CD4-positive, alpha-beta T cell treated with Interleukin-4 for 1 hour (primary cell): Measurements from ENCODE around the gene SNED1.

Experiments used
- DNase-seq, 2 donors: peaks; one replicate each; pipeline ENCODE4 v3.0.0-alpha.2; 2020 to 2022

The SNED1 gene

GRCh38 chr2:241007111-241007510, 8.7 kb downstream of the SNED1 start:
- DNase-seq, result no peak

DNA sequence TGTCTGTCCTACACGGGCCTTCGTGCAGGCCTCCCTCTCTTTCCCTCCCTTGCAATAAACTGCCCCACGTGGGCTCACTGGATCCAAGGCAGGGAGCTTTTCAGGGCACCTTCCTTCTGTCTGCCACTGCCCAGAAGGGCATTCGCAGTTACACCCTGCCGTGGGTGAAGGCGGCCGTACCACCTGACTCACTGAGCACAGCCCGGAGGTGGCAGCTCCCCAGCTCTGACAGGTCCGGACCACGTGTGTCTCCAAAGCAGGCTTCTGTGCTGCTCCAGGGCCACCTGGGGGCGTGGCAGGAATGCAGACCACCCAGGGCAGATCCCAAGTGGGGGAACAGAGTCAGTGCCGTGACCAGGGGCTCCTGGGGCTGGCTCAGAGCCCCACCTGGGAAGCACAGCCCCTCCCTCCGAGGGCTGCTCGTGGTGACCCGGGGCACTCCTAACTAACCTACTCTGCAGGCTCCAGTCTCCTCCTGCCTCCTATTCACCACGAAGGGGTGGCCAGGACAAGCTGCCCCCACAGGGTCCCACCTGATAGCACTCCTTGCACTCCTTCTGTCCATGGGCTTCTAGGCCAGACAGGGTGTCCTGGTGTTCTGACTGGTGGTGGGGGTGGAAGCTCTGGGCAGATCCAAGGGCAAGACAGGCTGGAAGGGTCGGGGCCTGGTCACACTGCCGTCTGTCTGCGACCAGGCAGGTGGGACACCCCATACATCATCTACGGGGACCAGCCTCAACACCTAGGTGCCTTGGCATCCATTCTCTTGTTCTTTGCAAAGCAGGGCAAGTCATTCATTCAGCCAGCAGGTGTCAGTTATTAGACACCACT, 9.7 kb downstream of the SNED1 start:
- no peak for DNase-seq

DNA sequence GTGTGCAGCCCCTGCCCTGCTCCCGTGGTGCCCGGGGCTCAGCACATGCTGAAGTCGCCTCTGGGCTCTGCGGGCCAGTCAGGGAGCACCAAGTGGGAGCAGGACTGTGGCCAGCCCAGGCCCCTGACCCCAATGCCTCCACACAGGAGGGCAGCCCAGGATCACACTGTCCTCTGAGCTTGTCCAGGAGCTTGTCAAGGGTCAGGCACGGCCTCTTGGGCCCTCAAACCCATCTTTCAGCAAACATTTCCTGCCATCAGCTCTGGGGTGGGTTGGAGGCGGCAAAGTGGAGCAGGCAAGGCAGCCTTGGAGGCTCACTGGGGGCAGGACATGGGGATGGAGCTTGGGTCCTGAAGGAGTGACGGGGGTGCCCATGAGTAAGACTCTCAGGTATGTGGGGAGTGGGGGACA, 10.3 kb downstream of the SNED1 start:
- DNase-seq, result no peak

DNA sequence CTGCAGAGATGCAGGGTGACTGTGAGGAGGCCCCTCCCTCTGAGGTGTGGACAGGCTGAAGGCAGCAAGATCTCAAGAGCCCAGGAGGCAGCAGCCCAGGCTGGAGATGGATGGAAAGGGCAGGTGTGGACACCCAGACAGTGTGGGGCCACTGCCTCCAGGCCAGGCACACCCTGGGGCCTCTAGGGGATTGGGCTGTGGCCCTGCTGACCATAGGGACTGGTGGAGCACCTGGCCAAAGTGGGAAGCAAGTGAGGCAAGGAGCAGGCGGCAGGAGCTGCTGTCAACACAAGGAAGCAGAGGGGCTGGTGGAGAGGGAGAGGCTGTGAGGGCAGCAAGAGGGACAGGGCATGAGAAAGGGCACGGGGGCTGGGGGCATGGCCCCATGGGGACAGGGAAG, 10.8 kb downstream of the SNED1 start:
- no peak for DNase-seq

GRCh38 chr2:241009601-241010530, 11.4 kb downstream of the SNED1 start:
- peak in 1 of 2 donors; percentile 22 for DNase-seq

DNA sequence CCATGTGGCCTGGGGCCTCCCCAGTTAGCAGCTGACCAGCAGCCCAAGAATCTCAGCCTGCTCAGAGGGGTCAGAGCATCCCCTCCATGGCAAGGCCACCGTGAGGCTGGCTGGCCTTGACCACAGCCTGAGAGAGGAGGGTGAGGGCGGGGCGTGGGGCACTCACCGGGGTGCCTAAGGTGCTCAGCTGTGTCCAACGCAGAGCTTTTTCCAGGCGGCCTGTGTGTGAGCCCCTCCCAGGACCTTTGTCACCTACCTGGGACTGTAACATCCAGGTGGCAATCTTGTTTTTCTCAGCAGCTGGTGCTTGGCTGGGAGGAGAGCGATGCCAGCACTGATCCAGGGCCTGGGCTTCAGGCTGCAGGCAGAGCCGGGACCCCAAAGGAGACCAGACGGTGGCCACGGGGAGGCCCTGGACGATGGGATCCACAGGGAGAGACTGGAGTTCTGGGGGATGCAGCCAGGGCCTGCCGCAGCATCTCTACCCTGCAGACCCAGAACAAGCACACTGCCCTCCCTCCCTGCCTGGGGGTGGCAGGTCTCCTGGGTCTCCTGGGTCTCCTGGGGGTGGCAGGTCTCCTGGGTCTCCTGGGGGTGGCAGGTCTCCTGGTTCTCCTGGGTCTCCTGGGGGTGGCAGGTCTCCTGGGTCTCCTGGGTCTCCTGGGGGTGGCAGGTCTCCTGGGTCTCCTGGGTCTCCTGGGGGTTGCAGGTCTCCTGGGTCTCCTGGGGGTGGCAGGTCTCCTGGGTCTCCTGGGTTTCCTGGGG, 12.3 kb downstream of the SNED1 start:
- no peak for DNase-seq

DNA sequence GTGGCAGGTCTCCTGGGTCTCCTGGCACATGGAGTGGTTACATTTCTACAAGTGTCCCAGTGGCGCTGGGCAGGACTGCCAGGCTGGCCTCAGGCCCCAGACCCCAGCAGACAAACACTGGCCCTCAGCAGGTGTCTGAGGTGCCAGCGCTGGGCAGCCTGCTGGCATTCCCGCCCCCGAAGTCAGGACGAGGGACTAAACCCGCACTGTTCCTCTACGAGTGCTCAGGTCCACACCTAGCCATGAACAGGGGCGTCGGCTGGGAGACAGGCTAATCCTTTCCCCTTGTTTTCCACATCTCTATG, 12.8 kb downstream of the SNED1 start:
- DNase-seq, result no peak

GRCh38 chr2:241011751-241012510, 13.5 kb downstream of the SNED1 start:
- DNase-seq, result no peak

DNA sequence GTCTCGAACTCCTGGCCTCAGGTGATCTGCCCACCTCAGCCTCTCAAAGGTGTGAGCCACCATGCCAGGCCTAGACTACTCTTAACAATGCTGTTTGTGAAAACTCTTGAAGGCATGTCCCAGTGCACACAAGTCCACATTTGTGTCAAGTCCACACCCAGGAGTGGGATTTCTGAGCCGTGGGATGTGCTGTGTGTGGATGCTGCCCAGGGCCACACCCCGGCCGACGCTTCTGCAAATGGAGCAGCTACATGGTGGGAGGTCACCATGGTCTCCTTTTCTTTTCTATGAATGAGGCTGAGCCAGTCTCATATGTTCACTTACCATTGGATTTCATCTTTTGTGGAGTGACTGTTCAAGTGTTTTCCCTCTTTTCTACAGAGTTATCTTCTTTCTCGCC, 15.8 kb downstream of the SNED1 start:
- no peak for DNase-seq

DNA sequence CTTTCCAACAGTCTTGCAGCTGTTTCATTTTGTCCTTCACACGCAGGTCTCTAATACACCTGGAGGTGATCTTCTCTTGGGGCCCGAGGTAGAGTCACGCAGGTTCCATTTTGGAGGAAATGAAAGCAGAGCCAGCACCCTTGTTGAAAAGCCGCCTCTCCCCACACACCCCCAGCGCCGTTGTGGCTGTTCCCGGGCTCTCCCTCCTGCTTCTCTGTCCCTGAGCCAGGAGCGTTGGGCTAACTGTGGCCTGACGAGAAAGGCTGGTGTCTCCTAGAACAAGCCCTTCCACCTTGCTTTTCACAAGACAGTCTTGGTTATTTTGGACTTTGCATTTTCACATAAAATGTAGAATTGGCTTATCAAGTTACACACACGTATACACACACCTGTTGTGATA, 16.3 kb downstream of the SNED1 start:
- no peak for DNase-seq

GRCh38 chr2:241015439-241015838, 17.0 kb downstream of the SNED1 start:
- no peak for DNase-seq

DNA sequence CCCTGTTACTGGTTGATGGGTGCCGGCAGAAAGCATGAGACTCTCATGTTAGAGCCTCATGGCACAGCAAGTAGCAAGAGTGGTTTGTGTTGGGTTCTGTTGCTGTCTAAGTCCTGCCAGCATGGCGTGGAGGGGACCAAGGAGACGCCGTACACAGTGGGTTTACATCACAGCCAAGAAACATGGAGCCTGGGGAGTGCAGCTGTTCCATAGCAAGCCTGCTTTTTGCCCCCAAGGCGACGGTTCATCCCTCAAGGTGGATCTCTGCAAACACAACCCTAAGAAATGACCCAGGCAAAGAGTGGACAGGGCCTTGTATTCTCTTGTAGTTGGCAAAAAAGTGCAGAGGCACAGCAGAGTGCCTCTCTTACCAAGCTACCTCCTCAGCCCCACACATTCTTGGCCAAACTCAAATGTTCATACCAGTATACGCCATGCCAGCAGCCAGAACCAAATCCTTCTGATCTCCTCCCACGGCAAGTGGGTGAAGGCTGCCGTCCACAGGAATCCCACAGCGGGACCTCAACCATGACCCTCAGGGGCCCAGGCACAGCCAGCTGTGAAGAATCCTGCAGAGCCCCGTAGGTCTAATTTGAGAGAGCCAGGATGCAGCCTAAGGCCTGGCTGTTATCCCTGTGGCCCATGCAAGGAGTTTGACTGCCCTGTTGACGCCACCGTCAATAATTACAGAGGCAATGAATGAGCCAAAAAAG, 19.0 kb downstream of the SNED1 start:
- DNase-seq, result no peak

DNA sequence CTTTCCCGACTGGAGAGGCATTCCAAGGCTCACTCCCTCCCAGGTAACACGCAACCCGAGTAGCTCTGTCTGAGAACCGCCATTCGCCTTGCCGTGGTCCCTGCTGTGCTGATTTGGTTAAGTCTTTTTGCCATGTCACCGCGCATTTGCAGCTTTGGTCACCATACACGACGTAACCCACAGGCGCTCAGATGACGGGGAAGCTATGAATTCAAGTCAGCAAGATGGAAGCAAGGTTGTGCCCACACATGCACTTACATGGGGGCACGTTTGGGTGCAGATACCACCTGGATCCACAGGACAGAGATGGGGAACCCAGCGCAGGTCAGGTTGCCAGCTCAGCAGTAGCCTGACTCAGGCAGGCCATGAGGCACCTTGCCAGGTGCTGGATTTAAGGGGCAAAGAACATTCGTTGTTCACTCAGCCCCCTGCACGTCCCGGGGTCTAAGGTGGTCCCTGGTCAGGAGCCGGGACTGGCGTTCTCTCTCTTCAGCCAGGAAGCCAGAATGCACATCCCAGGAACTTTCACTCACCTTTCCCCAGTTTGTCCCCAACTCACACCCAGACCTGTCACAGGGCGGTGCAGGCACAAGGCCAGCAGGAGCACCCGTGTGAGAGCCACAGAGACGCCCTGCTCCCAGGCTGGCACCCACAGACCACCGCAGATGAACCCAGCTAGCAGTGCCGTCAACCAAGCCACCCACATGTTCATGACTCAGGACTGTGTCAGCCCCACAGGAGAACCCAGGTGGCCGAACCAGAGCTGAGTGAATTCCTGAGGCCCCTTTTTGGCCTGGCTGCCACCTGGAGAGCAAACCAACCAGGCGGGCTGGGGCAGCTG, 19.9 kb downstream of the SNED1 start:
- no peak for DNase-seq

DNA sequence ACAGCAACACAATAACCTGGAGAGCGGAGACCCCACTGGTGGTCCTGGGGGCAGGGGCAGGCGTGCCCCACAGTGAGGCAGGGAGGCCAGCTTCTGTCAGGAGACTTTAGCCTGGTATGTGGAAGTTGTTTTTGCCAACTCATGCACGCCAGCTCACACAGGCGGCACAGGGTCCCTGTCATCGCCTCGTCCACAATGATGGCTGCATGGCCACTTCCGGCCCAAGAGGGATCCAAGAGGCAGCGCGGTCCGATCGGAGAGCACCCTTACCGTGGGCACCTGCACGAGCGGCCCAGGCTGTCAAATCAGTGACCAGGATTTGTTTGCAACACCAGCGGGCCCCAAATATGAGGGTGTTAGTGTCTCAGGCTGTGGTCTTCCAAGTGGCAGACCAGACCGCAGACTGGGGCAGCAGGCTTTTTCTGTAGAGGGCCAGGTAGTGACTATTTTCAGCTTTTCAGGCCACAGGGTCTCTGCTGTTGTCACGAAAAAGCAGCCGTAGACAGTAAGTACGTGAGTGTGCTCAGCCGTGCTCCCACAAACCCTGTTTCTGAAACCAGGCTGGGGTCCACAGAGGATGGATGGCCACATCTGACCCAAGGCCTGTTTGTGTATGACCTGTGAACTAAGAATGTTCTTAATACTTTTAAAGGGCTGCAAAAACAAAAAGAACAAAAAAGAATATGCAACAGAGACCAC, 21.2 kb downstream of the SNED1 start:
- no peak for DNase-seq

DNA sequence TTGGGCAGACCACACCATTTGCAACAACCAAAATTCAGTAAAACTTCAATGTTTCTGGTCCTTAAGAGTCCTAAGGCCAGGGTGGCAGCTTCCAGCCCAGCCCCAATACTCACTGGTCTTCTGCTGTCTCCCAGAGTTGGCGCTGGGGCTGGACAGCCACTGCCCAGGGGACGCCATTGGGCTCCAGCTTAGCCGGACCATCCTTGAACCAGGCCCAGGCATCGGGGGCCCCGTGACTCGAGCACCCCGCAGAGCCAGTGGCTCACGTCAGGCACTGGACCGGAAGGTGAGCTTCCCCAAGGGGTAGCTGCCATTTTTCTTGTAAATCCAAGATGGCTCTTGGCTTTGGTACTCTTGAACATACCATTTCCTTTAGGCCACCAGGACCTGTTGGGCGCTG, 21.8 kb downstream of the SNED1 start:
- no peak for DNase-seq

DNA sequence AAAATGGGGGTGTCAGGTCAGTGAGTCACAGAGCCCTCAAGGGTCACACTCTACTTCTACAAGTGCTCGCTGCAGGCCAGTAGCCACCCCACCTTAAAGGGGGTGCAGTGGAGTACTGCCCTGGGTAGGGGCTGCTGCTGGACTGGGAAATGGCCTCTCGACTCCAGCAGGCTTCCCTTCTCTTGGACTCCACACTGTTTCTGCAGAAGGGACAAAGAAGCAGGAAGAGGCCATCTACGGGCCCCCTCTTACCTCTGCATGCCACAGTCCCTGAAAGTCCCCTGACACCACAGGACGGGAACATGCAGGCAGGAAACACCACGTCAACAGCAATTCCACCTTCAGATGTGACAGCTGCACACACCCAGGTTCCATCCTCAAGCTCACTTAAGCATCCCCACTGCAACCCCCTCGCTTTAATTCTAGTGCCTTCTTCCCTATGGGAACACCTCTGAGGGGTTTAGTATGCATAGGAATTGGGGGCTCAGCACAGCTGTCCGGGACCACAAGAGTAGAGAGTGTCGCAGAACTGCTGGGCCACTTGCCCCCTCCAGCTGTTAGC, 22.3 kb downstream of the SNED1 start:
- DNase-seq, result no peak

GRCh38 chr2:241025639-241026038, 27.2 kb downstream of the SNED1 start:
- no peak for DNase-seq

- no peak for DNase-seq
These were observed 31.3 kb downstream of the SNED1 start for GRCh38 chr2:241029599-241030332.

DNA sequence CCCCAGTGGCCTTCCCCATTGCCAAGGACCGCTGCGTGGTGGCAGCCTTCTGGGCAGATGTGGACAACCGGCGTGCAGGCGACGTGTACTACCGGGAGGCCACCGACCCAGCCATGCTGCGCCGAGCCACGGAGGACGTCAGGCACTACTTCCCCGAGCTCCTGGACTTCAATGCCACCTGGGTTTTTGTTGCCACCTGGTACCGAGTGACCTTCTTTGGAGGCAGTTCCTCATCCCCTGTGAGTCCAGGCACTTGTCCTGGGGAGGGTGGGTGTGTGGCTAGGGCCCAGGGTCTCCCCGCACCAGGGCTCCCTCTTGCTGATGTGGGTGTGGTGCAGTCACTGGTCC, 31.9 kb downstream of the SNED1 start:
- no peak for DNase-seq
